Measurements from ENCODE around the gene DOCK6. TPM values are rescaled to one million over a fixed set of nuclear protein-coding genes. Genes with fewer than 3 reads are reported as not detected.

The DOCK6 gene
- total RNA-seq, 2 experiments from 2014 or later, result 24.1 to 74.6 TPM

DNA sequence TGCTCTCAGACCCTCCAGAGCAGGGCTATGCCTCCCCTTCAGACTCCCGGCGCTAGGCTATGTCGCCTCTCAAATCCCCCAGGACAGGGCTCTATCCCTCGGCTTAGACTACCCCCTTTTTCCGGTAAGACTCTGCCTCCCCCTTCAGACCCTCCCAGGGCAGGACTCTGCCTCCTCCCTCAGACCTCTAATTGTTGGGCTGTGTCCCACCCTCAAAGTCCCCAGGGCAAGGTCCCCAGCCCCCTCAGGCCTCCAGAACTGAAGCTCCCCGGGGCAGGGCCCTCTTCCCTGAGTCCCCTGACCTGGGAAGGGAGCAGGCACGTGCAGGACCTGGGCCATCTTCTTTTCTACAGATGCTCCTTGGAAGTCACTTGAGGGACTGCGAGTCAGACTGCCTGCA, 68.2 kb downstream of the DOCK6 start:
- Histone ChIP-seq H3K4me1 (ENCODE audit: insufficient read depth, low read length, poor library complexity, severe bottlenecking) (peaks cover 81% of the 10 kb centered on the region), H3K79me2 (ENCODE audit: insufficient read depth, low read depth, low read length) (peaks cover 53% of the 10 kb centered on the region), H3K9me3 (ENCODE audit: low read length) (no peaks in the 10 kb centered on the region), H3K27ac (ENCODE audit: low read depth, low read length, poor library complexity, severe bottlenecking) (peak overlapping the region; percentile 95), H3K4me3 (ENCODE audit: low read depth, low read length, poor library complexity, severe bottlenecking) (peak overlapping the region; percentile 97), H2AFZ (ENCODE audit: low read length) (no peak overlapping the region), H4K20me1 (ENCODE audit: insufficient read depth, low read length) (no peaks in the 10 kb centered on the region), H3K4me2 (ENCODE audit: low read length) (peak overlapping the region; percentile 99), H3K9me2 (ENCODE audit: insufficient read depth, low read length) (no peaks in the 10 kb centered on the region), H3K36me3 (ENCODE audit: insufficient read depth, low read length) (peaks cover 58% of the 10 kb centered on the region)
- no peak for DNase-seq (ENCODE audit: low spot score)
- ChIA-PET CTCF (ENCODE audit: unreplicated experiment) (no interaction called here), POLR2A (interaction anchor here (0.5 to 1.0 kb wide), 2 partner anchors 26 to 320 kb away, joined by 3 to 4 read pairs; no protein-coding TSS in a partner anchor)
- intact Hi-C loops (cut with micrococcal nuclease; ENCODE audit: unreplicated experiment), result loop anchor here (5.0 to 10.0 kb wide), 3 partner anchors 147 to 539 kb away; partner anchors contain the start of gene ILF3
- TF ChIP-seq, protein P1, sequence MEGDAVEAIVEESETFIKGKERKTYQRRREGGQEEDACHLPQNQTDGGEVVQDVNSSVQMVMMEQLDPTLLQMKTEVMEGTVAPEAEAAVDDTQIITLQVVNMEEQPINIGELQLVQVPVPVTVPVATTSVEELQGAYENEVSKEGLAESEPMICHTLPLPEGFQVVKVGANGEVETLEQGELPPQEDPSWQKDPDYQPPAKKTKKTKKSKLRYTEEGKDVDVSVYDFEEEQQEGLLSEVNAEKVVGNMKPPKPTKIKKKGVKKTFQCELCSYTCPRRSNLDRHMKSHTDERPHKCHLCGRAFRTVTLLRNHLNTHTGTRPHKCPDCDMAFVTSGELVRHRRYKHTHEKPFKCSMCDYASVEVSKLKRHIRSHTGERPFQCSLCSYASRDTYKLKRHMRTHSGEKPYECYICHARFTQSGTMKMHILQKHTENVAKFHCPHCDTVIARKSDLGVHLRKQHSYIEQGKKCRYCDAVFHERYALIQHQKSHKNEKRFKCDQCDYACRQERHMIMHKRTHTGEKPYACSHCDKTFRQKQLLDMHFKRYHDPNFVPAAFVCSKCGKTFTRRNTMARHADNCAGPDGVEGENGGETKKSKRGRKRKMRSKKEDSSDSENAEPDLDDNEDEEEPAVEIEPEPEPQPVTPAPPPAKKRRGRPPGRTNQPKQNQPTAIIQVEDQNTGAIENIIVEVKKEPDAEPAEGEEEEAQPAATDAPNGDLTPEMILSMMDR (conservative IDR thresholded peaks at IDR 0.05; ENCODE audit: low read length), result no peak
- TF ChIP-seq EZH2phosphoT487 (IDR thresholded peaks at IDR 0.05; ENCODE audit: borderline replicate concordance, low read depth, low read length), result no peak
- no TSS peak for BruUV-seq (replicated peaks)

DNA sequence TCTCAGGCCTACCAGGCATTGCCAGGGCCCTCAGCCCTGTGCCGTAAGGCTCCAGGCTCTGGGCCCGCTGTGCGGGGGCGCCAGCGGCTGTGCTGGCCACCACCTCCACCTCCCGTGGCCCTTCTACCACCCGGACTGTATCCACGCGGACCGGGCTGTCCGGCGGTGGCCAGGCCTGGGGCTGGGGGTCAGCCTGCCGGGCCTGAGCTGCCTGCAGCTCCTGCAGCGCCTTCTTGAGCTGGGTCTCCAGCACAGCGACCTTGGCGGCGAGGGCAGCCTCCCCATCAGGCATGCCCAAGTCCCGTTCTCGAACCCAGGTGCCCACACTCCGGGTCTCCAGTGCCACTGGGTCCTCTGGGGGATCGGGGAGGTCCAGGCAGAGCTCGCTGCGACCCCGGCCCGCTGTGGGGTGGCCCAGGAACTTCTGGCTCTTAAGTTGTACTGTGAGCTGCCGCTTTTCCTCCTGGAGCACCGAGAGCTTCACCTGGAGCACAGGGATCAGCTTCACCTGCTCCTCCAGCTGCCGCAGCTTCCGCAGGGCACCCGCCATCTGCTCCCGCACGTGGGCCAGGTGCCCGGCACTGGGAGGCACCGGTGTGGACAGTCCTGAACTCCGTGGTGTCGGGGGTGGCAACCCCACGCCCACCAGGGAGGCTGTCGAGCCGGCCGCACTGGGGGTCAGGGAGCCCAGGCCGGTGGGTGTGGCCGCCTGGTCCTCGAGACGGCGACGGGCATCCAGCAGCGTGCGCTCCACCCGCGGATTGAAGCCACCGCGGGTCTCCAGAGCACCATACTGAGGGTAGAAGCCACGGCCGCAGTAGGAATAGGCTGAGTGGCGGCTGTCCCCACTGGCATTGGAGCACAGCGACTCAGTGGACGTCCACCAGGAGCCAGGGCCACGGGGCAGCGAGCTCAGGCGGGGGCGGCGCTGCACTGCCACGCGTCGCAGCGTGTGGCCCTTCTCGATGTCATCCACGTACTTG, 69.1 kb downstream of the DOCK6 start:
- Histone ChIP-seq H3K4me2 (ENCODE audit: low read length) (peak overlapping the region; percentile 63), H3K9me2 (ENCODE audit: insufficient read depth, low read length) (no peaks in the 10 kb centered on the region), H2AFZ (ENCODE audit: low read length) (no peak overlapping the region), H3K4me1 (ENCODE audit: insufficient read depth, low read length, poor library complexity, severe bottlenecking) (peaks cover 80% of the 10 kb centered on the region), H3K9me3 (ENCODE audit: low read length) (no peaks in the 10 kb centered on the region), H3K4me3 (ENCODE audit: low read depth, low read length, poor library complexity, severe bottlenecking) (peak overlapping the region; percentile 58), H3K27ac (ENCODE audit: low read depth, low read length, poor library complexity, severe bottlenecking) (peak overlapping the region; percentile 95), H3K36me3 (ENCODE audit: insufficient read depth, low read length) (peaks cover 67% of the 10 kb centered on the region), H4K20me1 (ENCODE audit: insufficient read depth, low read length) (no peaks in the 10 kb centered on the region), H3K79me2 (ENCODE audit: insufficient read depth, low read depth, low read length) (peaks cover 60% of the 10 kb centered on the region)
- intact Hi-C loops (cut with micrococcal nuclease; ENCODE audit: unreplicated experiment), result loop anchor here (5.0 to 10.0 kb wide), 3 partner anchors 146 to 538 kb away; partner anchors contain the start of gene ILF3
- TF ChIP-seq, protein P1 (conservative IDR thresholded peaks at IDR 0.05; ENCODE audit: low read length), result no peak
- TF ChIP-seq EZH2phosphoT487 (IDR thresholded peaks at IDR 0.05; ENCODE audit: borderline replicate concordance, low read depth, low read length), result no peak
- ChIA-PET CTCF (ENCODE audit: unreplicated experiment) (no interaction called here), POLR2A (interaction anchor here (0.7 to 1.4 kb wide), 3 partner anchors 10 to 221 kb away, joined by 3 to 5 read pairs (median 3); no protein-coding TSS in a partner anchor)
- BruUV-seq (replicated peaks), result no TSS peak
- DNase-seq (ENCODE audit: low spot score), result no peak
